Ishikawa (cell line): ENCODE results near the gene CNTN1.

Experiments
- CEBPB ChIP-seq: IDR thresholded peaks from 2 replicates; pipeline ENCODE4 v1.6.1; 2012
- CREB1 ChIP-seq: IDR thresholded peaks from 2 replicates; pipeline ENCODE4 v1.6.1; 2012; ENCODE audit warnings: low read depth
- NFIC ChIP-seq: IDR thresholded peaks from 2 replicates; pipeline ENCODE4 v1.6.1; 2012
- TF ChIP-seq, protein P1 (sequence below): IDR thresholded peaks from 2 replicates; pipeline ENCODE4 v1.6.1; 2012; ENCODE audit warnings: low read depth, mild to moderate bottlenecking

DNA sequence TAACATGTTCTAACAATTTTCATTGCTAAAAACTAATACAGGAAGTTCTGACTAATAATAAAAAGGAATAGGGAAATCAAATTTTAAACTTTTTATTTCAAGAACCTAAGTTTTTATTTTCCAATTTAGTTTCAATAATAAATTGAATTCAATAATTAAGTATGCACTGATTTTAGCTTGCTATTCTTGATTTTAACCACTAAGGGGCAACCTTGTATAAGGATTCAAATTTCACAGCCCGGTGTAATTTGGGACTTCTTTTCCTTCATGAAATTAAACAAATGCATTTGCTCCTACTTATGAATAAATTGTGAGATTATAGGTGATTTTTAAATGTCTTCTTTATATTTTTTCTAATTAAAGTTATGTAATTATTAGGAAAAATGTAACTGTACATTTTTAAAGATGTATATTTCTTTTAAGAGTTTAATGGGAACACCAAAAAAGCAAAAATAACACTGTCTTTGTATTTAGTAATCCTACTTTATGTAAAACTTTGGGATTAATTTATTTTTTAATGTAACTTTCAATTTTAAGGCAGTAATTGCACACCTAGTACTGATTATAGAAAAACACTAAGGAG, 254.5 kb downstream of the CNTN1 start:
- no peak for TF ChIP-seq NFIC
- TF ChIP-seq, protein P1, sequence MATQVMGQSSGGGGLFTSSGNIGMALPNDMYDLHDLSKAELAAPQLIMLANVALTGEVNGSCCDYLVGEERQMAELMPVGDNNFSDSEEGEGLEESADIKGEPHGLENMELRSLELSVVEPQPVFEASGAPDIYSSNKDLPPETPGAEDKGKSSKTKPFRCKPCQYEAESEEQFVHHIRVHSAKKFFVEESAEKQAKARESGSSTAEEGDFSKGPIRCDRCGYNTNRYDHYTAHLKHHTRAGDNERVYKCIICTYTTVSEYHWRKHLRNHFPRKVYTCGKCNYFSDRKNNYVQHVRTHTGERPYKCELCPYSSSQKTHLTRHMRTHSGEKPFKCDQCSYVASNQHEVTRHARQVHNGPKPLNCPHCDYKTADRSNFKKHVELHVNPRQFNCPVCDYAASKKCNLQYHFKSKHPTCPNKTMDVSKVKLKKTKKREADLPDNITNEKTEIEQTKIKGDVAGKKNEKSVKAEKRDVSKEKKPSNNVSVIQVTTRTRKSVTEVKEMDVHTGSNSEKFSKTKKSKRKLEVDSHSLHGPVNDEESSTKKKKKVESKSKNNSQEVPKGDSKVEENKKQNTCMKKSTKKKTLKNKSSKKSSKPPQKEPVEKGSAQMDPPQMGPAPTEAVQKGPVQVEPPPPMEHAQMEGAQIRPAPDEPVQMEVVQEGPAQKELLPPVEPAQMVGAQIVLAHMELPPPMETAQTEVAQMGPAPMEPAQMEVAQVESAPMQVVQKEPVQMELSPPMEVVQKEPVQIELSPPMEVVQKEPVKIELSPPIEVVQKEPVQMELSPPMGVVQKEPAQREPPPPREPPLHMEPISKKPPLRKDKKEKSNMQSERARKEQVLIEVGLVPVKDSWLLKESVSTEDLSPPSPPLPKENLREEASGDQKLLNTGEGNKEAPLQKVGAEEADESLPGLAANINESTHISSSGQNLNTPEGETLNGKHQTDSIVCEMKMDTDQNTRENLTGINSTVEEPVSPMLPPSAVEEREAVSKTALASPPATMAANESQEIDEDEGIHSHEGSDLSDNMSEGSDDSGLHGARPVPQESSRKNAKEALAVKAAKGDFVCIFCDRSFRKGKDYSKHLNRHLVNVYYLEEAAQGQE = no peak
- TF ChIP-seq CEBPB = no peak
- no peak for TF ChIP-seq CREB1
